Measurements from ENCODE around the gene ZNF689.

ZNF689 gene

GRCh38 chr16:30561089-30561816 is 48.9 kb downstream of the ZNF689 start:
- DNase-seq: peak in 1 of 5 donors; percentile 35

- DNase-seq: no peak
Measured at GRCh38 chr16:30559690-30560089, 50.5 kb downstream of the ZNF689 start.

GRCh38 chr16:30558789-30559377 is 51.3 kb downstream of the ZNF689 start:
- DNase-seq: no peak

- peak; percentile 92 to 98 (median 95) for DNase-seq
Measured at GRCh38 chr16:30557957-30558788, 52.0 kb downstream of the ZNF689 start, which contains the start of gene ZNF764. Gene ZNF764, minus strand, starts transcription at chr16:30558374. Its CDS starts 192 bp downstream, at chr16:30558182.

- no peak for DNase-seq
Measured at GRCh38 chr16:30557707-30557956, 52.6 kb downstream of the ZNF689 start.

- no peak for DNase-seq
Measured at GRCh38 chr16:30556125-30556473, 54.1 kb downstream of the ZNF689 start.

GRCh38 chr16:30555315-30556124 is 54.7 kb downstream of the ZNF689 start:
- DNase-seq: no peak

- no peak for DNase-seq
Measured at GRCh38 chr16:30554557-30555314, 55.5 kb downstream of the ZNF689 start.

GRCh38 chr16:30553393-30553899 is 56.7 kb downstream of the ZNF689 start:
- DNase-seq: no peak

GRCh38 chr16:30552956-30553355 is 57.2 kb downstream of the ZNF689 start:
- DNase-seq: no peak

All from T-helper 1 cell (primary cell).